Endothelial cell of umbilical vein (primary cell): ENCODE results near the gene ARHGAP29.
A peak's percentile ranks its signal among the peaks of the same experiment; 100 is the strongest.

ENCODE experiments used
- CTCF ChIP-seq, 2 donors: IDR thresholded peaks; 1 replicate in 1 of 2; 2 replicates in 1 of 2; pipeline ENCODE4 v1.5.1; 2011; ENCODE audit warnings: low read length in 2 of 2, mild to moderate bottlenecking in 2 of 2, moderate library complexity in 2 of 2, control low read depth in 1 of 2, inconsistent platforms in 1 of 2, low read depth in 1 of 2; ENCODE audit not compliant: insufficient read depth in 1 of 2; ENCODE audit errors: extremely low read depth in 1 of 2
- EZH2 ChIP-seq: IDR thresholded peaks from 2 replicates; pipeline ENCODE4 v1.6.1; 2012; ENCODE audit warnings: borderline replicate concordance, low read depth, mild to moderate bottlenecking, moderate library complexity, low read length, inconsistent platforms; ENCODE audit not compliant: severe bottlenecking
- FOS ChIP-seq: IDR thresholded peaks from 2 replicates; pipeline ENCODE4 v1.6.1; 2011; ENCODE audit warnings: mild to moderate bottlenecking, low read length, moderate library complexity, borderline replicate concordance; ENCODE audit not compliant: insufficient read depth
- POLR2A ChIP-seq: IDR thresholded peaks from 2 replicates; pipeline ENCODE4 v1.6.1; 2012; ENCODE audit warnings: low read depth, mild to moderate bottlenecking, control low read depth, low read length

- peak; percentile 48 for TF ChIP-seq POLR2A
- peak in 1 of 2 donors; percentile 9 for TF ChIP-seq CTCF (IDR thresholded peaks at IDR 0.05; ENCODE audit: extremely low read depth in 1 of 2, insufficient read depth in 1 of 2, low read depth in 1 of 2, low read length in 2 of 2)
- no peak for TF ChIP-seq FOS
- TF ChIP-seq EZH2, result no peak
These were observed 624 bp downstream of the ARHGAP29 start for GRCh38 chr1:94236630-94237290.
